Liver (tissue), 9 donors: ENCODE data around the gene COL9A3. TPM values are rescaled to one million over a fixed set of nuclear protein-coding genes. Genes with fewer than 3 reads are reported as not detected.

Source experiments
- DNase-seq: peaks from one replicate; pipeline ENCODE4 v3.0.0-alpha.2; 2017; ENCODE audit warnings: low spot score
- H3K27ac ChIP-seq, 2 donors: one replicate each; pipeline ENCODE4 v1.7.0; 2013; ENCODE audit warnings: inconsistent platforms in 2 of 2, low read length in 2 of 2, control low read depth in 1 of 2, low read depth in 1 of 2, mild to moderate bottlenecking in 1 of 2
- H3K27me3 ChIP-seq, 4 donors: one replicate each; pipeline versions ENCODE4 v1.6.1 to v1.7.0; 2013; ENCODE audit warnings: low read length in 3 of 4, inconsistent platforms in 1 of 4, mild to moderate bottlenecking in 1 of 4, moderate library complexity in 1 of 4; ENCODE audit not compliant: control insufficient read depth in 4 of 4, insufficient read depth in 4 of 4
- H3K36me3 ChIP-seq, 4 donors: one replicate each; pipeline versions ENCODE4 v1.6.1 to v1.7.0; 2013; ENCODE audit warnings: low read length in 3 of 4, mild to moderate bottlenecking in 3 of 4, low read depth in 1 of 4, moderate library complexity in 1 of 4; ENCODE audit not compliant: control insufficient read depth in 4 of 4, insufficient read depth in 3 of 4
- H3K4me1 ChIP-seq, 4 donors: one replicate each; pipeline versions ENCODE4 v1.6.1 to v1.7.0; 2013; ENCODE audit warnings: low read length in 3 of 4, mild to moderate bottlenecking in 3 of 4, moderate library complexity in 1 of 4; ENCODE audit not compliant: control insufficient read depth in 4 of 4, insufficient read depth in 4 of 4
- H3K4me3 ChIP-seq, 3 donors: one replicate each; pipeline versions ENCODE4 v1.6.1 to v1.7.0; 2013; ENCODE audit warnings: low read length in 3 of 3, control low read depth in 1 of 3, low read depth in 1 of 3, mild to moderate bottlenecking in 1 of 3
- H3K9ac ChIP-seq, 2 donors: one replicate each; pipeline ENCODE4 v1.7.0; 2013; ENCODE audit warnings: low read length in 2 of 2, mild to moderate bottlenecking in 2 of 2, moderate library complexity in 2 of 2, control low read depth in 1 of 2, low read depth in 1 of 2
- H3K9me3 ChIP-seq, 4 donors: one replicate each; pipeline versions ENCODE4 v1.6.1 to v1.7.0; 2013; ENCODE audit warnings: low read length in 3 of 4; ENCODE audit not compliant: control insufficient read depth in 4 of 4
- EGR1 ChIP-seq, 2 donors: IDR thresholded peaks; 2 replicates each; pipeline ENCODE4 v1.6.1; 2016 to 2018; ENCODE audit warnings: antibody characterized with exemption in 2 of 2, low read depth in 2 of 2
- FOXA1 ChIP-seq: IDR thresholded peaks from 2 replicates; pipeline ENCODE4 v1.6.1; 2016; ENCODE audit warnings: antibody characterized with exemption
- FOXA2 ChIP-seq: IDR thresholded peaks from 2 replicates; pipeline ENCODE4 v1.6.1; 2016; ENCODE audit warnings: antibody characterized with exemption
- HNF4A ChIP-seq, 2 donors: conservative IDR thresholded peaks; 2 replicates each; pipeline ENCODE4 v1.6.1; 2016; ENCODE audit warnings: antibody characterized with exemption in 2 of 2, mild to moderate bottlenecking in 2 of 2
- HNF4G ChIP-seq: IDR thresholded peaks from 2 replicates; pipeline ENCODE4 v1.6.1; 2016; ENCODE audit warnings: antibody characterized with exemption
- JUND ChIP-seq, 2 donors: IDR thresholded peaks; 2 replicates each; pipeline ENCODE4 v1.6.1; 2016; ENCODE audit warnings: antibody characterized with exemption in 2 of 2
- NR2F2 ChIP-seq: IDR thresholded peaks from 2 replicates; pipeline ENCODE4 v1.6.1; 2016; ENCODE audit warnings: antibody characterized with exemption
- RAD21 ChIP-seq, 2 donors: IDR thresholded peaks; 2 replicates each; pipeline ENCODE4 v1.6.1; 2016; ENCODE audit warnings: antibody characterized with exemption in 2 of 2, mild to moderate bottlenecking in 2 of 2
- RXRA ChIP-seq, 2 donors: IDR thresholded peaks; 2 replicates each; pipeline ENCODE4 v1.6.1; 2017 to 2018; ENCODE audit warnings: antibody characterized with exemption in 2 of 2, mild to moderate bottlenecking in 1 of 2
- TAF1 ChIP-seq: conservative IDR thresholded peaks from 2 replicates; pipeline ENCODE4 v1.6.1; 2016; ENCODE audit warnings: antibody characterized with exemption, mild to moderate bottlenecking
- YY1 ChIP-seq: IDR thresholded peaks from 2 replicates; pipeline ENCODE4 v1.6.1; 2016; ENCODE audit warnings: antibody characterized with exemption, mild to moderate bottlenecking
- WGBS: extraction: QIAGEN DNeasy Blood & Tissue Kit; methylation state at CpG from one replicate; pipeline ENCODE4 v1.1.7; 2013; 5-methylcytosine and 5-hydroxymethylcytosine counted together
- polyA plus RNA-seq, 2 donors: library from polyadenylated mRNA; stranded (reverse) in 1 of 2; unstranded in 1 of 2; fragments of 200-250 nt in 1 of 2; fragments of >200 nt in 1 of 2; fragmentation: Nextera tagmentation in 1 of 2; extraction: Ambion mirVana in 1 of 2; gene quantifications; one replicate each; pipeline versions ENCODE4 v1.2.1 to v1.2.3, GENCODE V29; 2013 to 2015
- total RNA-seq, 2 donors: library from RNA; depleted of rRNA; stranded (reverse); fragments of >200 nt; gene quantifications; one replicate each; pipeline ENCODE4 v1.2.3, GENCODE V29; 2014
- TF ChIP-seq, protein P1 (sequence below): IDR thresholded peaks from 2 replicates; pipeline ENCODE4 v1.6.1; 2016; ENCODE audit warnings: antibody characterized with exemption, mild to moderate bottlenecking
- TF ChIP-seq, protein P2 (sequence below): IDR thresholded peaks from 2 replicates; pipeline ENCODE4 v1.6.1; 2016; ENCODE audit warnings: antibody characterized with exemption
- TF ChIP-seq, protein P3 (sequence below): IDR thresholded peaks from 2 replicates; pipeline ENCODE4 v1.6.1; 2016; ENCODE audit warnings: antibody characterized with exemption
- donor health status: healthy.
- donor health status: healthy.
- donor health status: healthy.
- donor health status: healthy.
- donor health status: healthy.

Gene COL9A3
- total and polyA plus RNA-seq, 4 donors = 0.92 to 2.0 (median 1.1) TPM

DNA sequence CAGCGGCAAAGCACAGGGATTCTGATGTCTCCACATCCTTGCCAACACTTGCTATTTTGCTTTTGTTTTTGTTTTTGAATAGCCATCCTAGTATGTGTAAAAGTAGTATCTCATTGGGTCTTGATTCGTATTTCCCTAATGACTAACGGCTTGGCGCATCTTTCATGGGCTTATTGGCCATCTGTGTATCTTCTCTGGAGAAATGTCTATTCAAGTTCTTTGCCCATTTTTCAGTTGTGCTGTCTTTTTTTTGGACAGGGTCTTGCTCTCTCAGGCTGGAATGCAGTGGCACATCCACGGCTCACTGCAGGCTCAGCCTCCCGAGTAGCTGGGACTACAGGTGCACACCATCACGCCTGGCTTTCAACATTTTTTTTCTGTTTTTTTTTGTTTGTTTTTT is 27.3 kb downstream of the COL9A3 start:
- Histone ChIP-seq H3K27me3 (no peaks in the 10 kb centered on the region), H3K4me3 (no peak overlapping the region), H3K36me3 (peaks cover 0 to 4% (median 2%) of the 10 kb centered on the region in 4 donors), H3K9ac (no peak overlapping the region), H3K9me3 (no peaks in the 10 kb centered on the region), H3K27ac (no peak overlapping the region), H3K4me1 (peaks cover 0 to 2% (median 0%) of the 10 kb centered on the region in 4 donors)
- WGBS = 97% methylated on average over 7 of the region's 7 CpGs
- TF ChIP-seq, protein P1, sequence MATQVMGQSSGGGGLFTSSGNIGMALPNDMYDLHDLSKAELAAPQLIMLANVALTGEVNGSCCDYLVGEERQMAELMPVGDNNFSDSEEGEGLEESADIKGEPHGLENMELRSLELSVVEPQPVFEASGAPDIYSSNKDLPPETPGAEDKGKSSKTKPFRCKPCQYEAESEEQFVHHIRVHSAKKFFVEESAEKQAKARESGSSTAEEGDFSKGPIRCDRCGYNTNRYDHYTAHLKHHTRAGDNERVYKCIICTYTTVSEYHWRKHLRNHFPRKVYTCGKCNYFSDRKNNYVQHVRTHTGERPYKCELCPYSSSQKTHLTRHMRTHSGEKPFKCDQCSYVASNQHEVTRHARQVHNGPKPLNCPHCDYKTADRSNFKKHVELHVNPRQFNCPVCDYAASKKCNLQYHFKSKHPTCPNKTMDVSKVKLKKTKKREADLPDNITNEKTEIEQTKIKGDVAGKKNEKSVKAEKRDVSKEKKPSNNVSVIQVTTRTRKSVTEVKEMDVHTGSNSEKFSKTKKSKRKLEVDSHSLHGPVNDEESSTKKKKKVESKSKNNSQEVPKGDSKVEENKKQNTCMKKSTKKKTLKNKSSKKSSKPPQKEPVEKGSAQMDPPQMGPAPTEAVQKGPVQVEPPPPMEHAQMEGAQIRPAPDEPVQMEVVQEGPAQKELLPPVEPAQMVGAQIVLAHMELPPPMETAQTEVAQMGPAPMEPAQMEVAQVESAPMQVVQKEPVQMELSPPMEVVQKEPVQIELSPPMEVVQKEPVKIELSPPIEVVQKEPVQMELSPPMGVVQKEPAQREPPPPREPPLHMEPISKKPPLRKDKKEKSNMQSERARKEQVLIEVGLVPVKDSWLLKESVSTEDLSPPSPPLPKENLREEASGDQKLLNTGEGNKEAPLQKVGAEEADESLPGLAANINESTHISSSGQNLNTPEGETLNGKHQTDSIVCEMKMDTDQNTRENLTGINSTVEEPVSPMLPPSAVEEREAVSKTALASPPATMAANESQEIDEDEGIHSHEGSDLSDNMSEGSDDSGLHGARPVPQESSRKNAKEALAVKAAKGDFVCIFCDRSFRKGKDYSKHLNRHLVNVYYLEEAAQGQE = no peak
- TF ChIP-seq YY1 (no peak), HNF4A (conservative IDR thresholded peaks at IDR 0.05) (no peak), RXRA (IDR thresholded peaks at IDR 0.05) (no peak), FOXA2 (no peak)
- DNase-seq = no peak

DNA sequence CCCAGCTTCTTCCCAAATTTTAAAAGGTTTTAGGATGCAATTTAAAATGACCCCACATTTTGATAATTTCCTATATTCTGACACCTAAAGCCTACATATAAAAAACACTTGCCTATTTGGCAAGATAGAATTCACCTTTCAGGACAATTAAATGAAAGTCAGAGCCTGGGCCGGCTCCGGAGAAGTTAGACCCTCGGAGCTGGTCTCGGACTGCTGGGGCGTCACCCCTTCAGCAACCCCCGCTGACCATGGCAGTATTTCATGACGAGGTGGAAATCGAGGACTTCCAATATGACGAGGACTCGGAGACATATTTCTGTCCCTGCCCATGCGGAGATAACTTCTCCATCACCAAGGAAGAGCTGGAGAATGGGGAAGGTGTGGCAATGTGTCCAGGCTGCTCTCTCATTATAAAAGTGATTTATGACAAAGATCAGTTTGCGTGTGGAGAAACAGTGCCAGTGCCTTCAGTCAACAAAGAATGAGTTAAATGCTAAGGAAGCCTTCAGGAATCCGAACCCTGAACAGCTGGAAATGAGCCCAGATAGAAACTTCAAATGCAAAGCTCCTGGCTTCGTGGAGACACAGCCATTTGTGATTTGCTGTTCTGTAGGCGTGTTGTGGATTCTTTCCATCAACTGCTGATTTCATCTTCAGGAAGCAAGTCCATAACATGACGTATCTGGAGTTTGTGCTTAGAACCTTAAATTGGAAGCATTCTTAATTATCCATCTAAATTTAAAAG is 28.7 kb downstream of the COL9A3 start:
- no peaks in the 10 kb centered on the region for H3K27me3 ChIP-seq
- H3K4me1 ChIP-seq = no peaks in the 10 kb centered on the region
- no peak overlapping the region for H3K27ac ChIP-seq
- no peaks in the 10 kb centered on the region for H3K9me3 ChIP-seq
- H3K36me3 ChIP-seq = peaks cover 0 to 4% (median 2%) of the 10 kb centered on the region in 4 donors
- DNase-seq = no peak
- H3K4me3 ChIP-seq = no peak overlapping the region
- no peak for TF ChIP-seq FOXA1
- no peak for TF ChIP-seq FOXA2
- no peak for TF ChIP-seq EGR1 (IDR thresholded peaks at IDR 0.05; ENCODE audit: low read depth in 2 of 2)
- TF ChIP-seq RAD21 (IDR thresholded peaks at IDR 0.05) = no peak
- no peak for TF ChIP-seq HNF4A (conservative IDR thresholded peaks at IDR 0.05)
- no peak for TF ChIP-seq TAF1
- TF ChIP-seq HNF4G = no peak
- TF ChIP-seq YY1 = no peak
- TF ChIP-seq JUND (IDR thresholded peaks at IDR 0.05) = no peak
- TF ChIP-seq, protein P2, sequence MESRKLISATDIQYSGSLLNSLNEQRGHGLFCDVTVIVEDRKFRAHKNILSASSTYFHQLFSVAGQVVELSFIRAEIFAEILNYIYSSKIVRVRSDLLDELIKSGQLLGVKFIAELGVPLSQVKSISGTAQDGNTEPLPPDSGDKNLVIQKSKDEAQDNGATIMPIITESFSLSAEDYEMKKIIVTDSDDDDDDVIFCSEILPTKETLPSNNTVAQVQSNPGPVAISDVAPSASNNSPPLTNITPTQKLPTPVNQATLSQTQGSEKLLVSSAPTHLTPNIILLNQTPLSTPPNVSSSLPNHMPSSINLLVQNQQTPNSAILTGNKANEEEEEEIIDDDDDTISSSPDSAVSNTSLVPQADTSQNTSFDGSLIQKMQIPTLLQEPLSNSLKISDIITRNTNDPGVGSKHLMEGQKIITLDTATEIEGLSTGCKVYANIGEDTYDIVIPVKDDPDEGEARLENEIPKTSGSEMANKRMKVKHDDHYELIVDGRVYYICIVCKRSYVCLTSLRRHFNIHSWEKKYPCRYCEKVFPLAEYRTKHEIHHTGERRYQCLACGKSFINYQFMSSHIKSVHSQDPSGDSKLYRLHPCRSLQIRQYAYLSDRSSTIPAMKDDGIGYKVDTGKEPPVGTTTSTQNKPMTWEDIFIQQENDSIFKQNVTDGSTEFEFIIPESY = no peak
- TF ChIP-seq, protein P3, sequence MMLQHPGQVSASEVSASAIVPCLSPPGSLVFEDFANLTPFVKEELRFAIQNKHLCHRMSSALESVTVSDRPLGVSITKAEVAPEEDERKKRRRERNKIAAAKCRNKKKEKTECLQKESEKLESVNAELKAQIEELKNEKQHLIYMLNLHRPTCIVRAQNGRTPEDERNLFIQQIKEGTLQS = no peak
- no peak for TF ChIP-seq NR2F2
- no peak for TF ChIP-seq RXRA (IDR thresholded peaks at IDR 0.05)
- WGBS = 94% methylated on average over 16 of the region's 16 CpGs
- H3K9ac ChIP-seq = no peak overlapping the region
